Measurements from ENCODE around the gene LRRC4.

DNA sequence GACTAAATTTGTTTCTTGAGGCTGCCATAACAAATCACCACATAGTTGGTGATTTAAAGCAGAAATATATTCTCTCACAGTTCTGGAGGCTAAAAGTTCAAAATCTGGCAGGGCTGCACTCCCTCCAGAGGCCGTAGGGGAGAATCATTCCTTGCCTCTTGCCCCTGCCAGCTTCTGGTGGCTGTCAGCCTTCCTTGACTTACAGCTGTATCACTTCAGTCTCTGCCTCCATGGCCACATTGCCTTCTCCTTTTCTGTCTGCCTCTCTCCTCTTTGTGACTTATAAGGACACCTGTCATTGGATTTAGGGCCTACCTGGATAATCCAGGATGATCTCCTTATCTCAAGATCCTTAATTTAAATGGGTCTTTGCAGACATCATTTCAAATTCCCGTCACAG is 5.8 kb upstream of the LRRC4 start:
- TF ChIP-seq, protein P1, sequence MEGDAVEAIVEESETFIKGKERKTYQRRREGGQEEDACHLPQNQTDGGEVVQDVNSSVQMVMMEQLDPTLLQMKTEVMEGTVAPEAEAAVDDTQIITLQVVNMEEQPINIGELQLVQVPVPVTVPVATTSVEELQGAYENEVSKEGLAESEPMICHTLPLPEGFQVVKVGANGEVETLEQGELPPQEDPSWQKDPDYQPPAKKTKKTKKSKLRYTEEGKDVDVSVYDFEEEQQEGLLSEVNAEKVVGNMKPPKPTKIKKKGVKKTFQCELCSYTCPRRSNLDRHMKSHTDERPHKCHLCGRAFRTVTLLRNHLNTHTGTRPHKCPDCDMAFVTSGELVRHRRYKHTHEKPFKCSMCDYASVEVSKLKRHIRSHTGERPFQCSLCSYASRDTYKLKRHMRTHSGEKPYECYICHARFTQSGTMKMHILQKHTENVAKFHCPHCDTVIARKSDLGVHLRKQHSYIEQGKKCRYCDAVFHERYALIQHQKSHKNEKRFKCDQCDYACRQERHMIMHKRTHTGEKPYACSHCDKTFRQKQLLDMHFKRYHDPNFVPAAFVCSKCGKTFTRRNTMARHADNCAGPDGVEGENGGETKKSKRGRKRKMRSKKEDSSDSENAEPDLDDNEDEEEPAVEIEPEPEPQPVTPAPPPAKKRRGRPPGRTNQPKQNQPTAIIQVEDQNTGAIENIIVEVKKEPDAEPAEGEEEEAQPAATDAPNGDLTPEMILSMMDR (conservative IDR thresholded peaks at IDR 0.05) = no peak
- TF ChIP-seq EZH2 (IDR thresholded peaks at IDR 0.05; ENCODE audit: low read depth) = no peak
